ENCODE results near the gene FSIP1.

The FSIP1 gene

GRCh38 chr15:39714251-39714650 is 68.4 kb downstream of the FSIP1 start:
- no peak for DNase-seq

GRCh38 chr15:39713846-39714245 is 68.8 kb downstream of the FSIP1 start:
- no peak for DNase-seq

- DNase-seq = no peak
Observed at GRCh38 chr15:39710681-39711080, 72.0 kb downstream of the FSIP1 start.

GRCh38 chr15:39709941-39710340 is 72.7 kb downstream of the FSIP1 start:
- no peak for DNase-seq

GRCh38 chr15:39706206-39706605 is 76.4 kb downstream of the FSIP1 start:
- DNase-seq = no peak

GRCh38 chr15:39704689-39705088 is 78.0 kb downstream of the FSIP1 start:
- no peak for DNase-seq

- no peak for DNase-seq
Observed at GRCh38 chr15:39704235-39704634, 78.4 kb downstream of the FSIP1 start.

- DNase-seq = no peak
Observed at GRCh38 chr15:39701988-39702387, 80.7 kb downstream of the FSIP1 start.

GRCh38 chr15:39700375-39700700 is 82.3 kb downstream of the FSIP1 start:
- no peak for DNase-seq

GRCh38 chr15:39699516-39700374 is 82.9 kb downstream of the FSIP1 start:
- DNase-seq = no peak

GRCh38 chr15:39698444-39699390 is 83.9 kb downstream of the FSIP1 start:
- no peak for DNase-seq

- DNase-seq = no peak
Observed at GRCh38 chr15:39697509-39697908, 85.1 kb downstream of the FSIP1 start.

- no peak for DNase-seq
Observed at GRCh38 chr15:39695793-39696192, 86.8 kb downstream of the FSIP1 start.

GRCh38 chr15:39692356-39693327 is 90.0 kb downstream of the FSIP1 start:
- no peak for DNase-seq

GRCh38 chr15:39690881-39691634 is 91.6 kb downstream of the FSIP1 start:
- no peak for DNase-seq

- DNase-seq = no peak
Observed at GRCh38 chr15:39687965-39688364, 94.7 kb downstream of the FSIP1 start.

- DNase-seq = no peak
Observed at GRCh38 chr15:39685999-39686613, 96.5 kb downstream of the FSIP1 start.

GRCh38 chr15:39685367-39685766 is 97.3 kb downstream of the FSIP1 start:
- no peak for DNase-seq

- DNase-seq = no peak
Observed at GRCh38 chr15:39684233-39684632, 98.4 kb downstream of the FSIP1 start.

- no peak for DNase-seq
Observed at GRCh38 chr15:39682366-39682765, 100.3 kb downstream of the FSIP1 start.

- no peak for DNase-seq
Observed at GRCh38 chr15:39680868-39681267, 101.8 kb downstream of the FSIP1 start.

GRCh38 chr15:39672666-39673065 is 110.0 kb downstream of the FSIP1 start:
- DNase-seq = no peak
